Lower leg skin (tissue), 3 donors: ENCODE results near the gene HOMER2.

Experiments
- CTCF ChIP-seq, 3 donors: fragments of 450-650 bp; IDR thresholded peaks; one replicate each; pipeline ENCODE4 v1.5.1; 2016; ENCODE audit warnings: antibody characterized with exemption in 3 of 3, mild to moderate bottlenecking in 3 of 3, moderate library complexity in 2 of 3
- POLR2A ChIP-seq, 2 donors: fragments of 450-650 bp; IDR thresholded peaks; one replicate each; pipeline ENCODE4 v1.6.1; 2016 to 2017; ENCODE audit warnings: antibody characterized with exemption in 2 of 2, mild to moderate bottlenecking in 1 of 2, moderate library complexity in 1 of 2

DNA sequence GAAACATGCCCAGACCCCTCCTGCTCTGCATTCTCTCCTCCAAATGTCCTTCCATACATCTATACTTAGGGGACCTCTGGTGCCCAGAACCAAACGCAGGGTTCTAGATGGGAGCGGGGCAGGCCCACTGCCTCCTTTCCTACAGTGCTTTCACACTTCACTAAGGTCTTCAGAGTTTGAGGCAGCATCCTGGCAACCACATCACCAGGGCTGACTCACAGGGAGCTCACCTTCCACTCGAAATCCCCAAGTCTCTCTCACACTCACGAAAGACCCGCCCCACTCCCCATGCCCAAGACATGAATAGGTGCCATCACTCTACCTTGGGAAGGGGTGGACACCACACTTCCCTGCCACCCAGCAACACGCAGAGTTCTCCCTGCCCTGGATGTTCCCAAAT lies 18.9 kb downstream of the HOMER2 start:
- TF ChIP-seq CTCF (IDR thresholded peaks at IDR 0.05), result no peak
- TF ChIP-seq POLR2A (IDR thresholded peaks at IDR 0.05), result no peak
